HCT116 (cell line): ENCODE measurements around the gene ADAMTS6. TPM values are rescaled to one million over a fixed set of nuclear protein-coding genes. Genes with fewer than 3 reads are reported as not detected.

ENCODE experiments used
- ATAC-seq: fragments of 200-7000 bp; cut with Tn5 transposase; 2 replicates; pipeline ENCODE4 v1.9.1; 2020; ENCODE audit warnings: mild to moderate bottlenecking, moderate library complexity
- BruUV-seq: library from RNA; stranded (reverse); fragments of 400-500 nt; replicated peaks from 2 replicates; lab custom pipeline; 2021; lab: Mats Ljungman, UMichigan
- CTCF ChIA-PET: fragments of 300-600 bp; sonication (Branson Sonifier 250); formaldehyde crosslinking; loops from one replicate; lab custom pipeline; 2021; ENCODE audit warnings: antibody characterized with exemption; lab: Charles Lee
- POLR2A ChIA-PET: fragments of 300-600, 350-600 bp; sonication (Branson Sonifier 250); formaldehyde crosslinking; loops from one replicate; lab custom pipeline; 2021; ENCODE audit warnings: antibody characterized with exemption; lab: Charles Lee
- RAD21 ChIA-PET, 2 experiments: fragments of 300-600 bp; sonication (Branson Sonifier 250); formaldehyde crosslinking; loops; one replicate each; lab custom pipeline; 2023; ENCODE audit warnings: low total read pairs in 2 of 2; ENCODE audit not compliant: uncharacterized antibody in 2 of 2, unreplicated experiment in 2 of 2, low non-redundant PET in 1 of 2; lab: Charles Lee
- DNase-seq: peaks from one replicate; pipeline ENCODE4 v3.0.0-alpha.2; 2010; ENCODE audit warnings: low read depth, low spot score
- H2AFZ ChIP-seq: fragments of 200-600 bp; shearing (Covaris generic), sonication (generic); 2 replicates; pipeline ENCODE4 v1.6.1; 2017; ENCODE audit warnings: low read depth, mixed run types, mixed read lengths, antibody characterized with exemption, low read length; ENCODE audit not compliant: poor library complexity, severe bottlenecking
- H3K27ac ChIP-seq: 2 replicates; pipeline ENCODE4 v1.5.1; 2012; ENCODE audit warnings: low read depth, low read length
- H3K27me3 ChIP-seq: fragments of 200-600 bp; sonication (generic); 2 replicates; pipeline ENCODE4 v1.6.1; 2016; ENCODE audit warnings: mixed run types, low read length, mixed read lengths; ENCODE audit not compliant: insufficient read depth
- H3K36me3 ChIP-seq, 2 experiments: fragments of 200-500 bp in 1 of 2; fragments of 200-600 bp in 1 of 2; sonication (Bioruptor generic) in 1 of 2; sonication (generic) in 1 of 2; 2 replicates each; pipeline versions ENCODE4 v1.5.1 to v1.6.1; 2014 to 2016; ENCODE audit warnings: low read length in 2 of 2, inconsistent platforms in 1 of 2, mixed read lengths in 1 of 2, mixed run types in 1 of 2; ENCODE audit not compliant: insufficient read depth in 2 of 2, control insufficient read depth in 1 of 2
- H3K4me1 ChIP-seq, 2 experiments: fragments of 200-600 bp in 1 of 2; sonication (generic) in 1 of 2; 2 replicates each; pipeline versions ENCODE4 v1.5.1 to v1.6.1; 2012 to 2017; ENCODE audit warnings: low read length in 2 of 2, inconsistent platforms in 1 of 2, mild to moderate bottlenecking in 1 of 2, mixed read lengths in 1 of 2, mixed run types in 1 of 2, moderate library complexity in 1 of 2; ENCODE audit not compliant: insufficient read depth in 2 of 2, control insufficient read depth in 1 of 2
- H3K4me2 ChIP-seq: fragments of 200-600 bp; sonication (generic); 2 replicates; pipeline ENCODE4 v1.6.1; 2017; ENCODE audit warnings: mixed run types, low read length, mixed read lengths
- H3K4me3 ChIP-seq, 2 experiments: fragments of 200-600 bp in 1 of 2; sonication (generic) in 1 of 2; replicated peaks in 1 of 2; 2 replicates each; pipeline ENCODE4 v1.5.1; 2011 to 2016; ENCODE audit warnings: low read length in 2 of 2, control low read depth in 1 of 2, low read depth in 1 of 2, mild to moderate bottlenecking in 1 of 2, mixed read lengths in 1 of 2, mixed run types in 1 of 2
- H3K79me2 ChIP-seq: fragments of 200-600 bp; sonication (generic); 2 replicates; pipeline ENCODE4 v1.6.1; 2017; ENCODE audit warnings: mild to moderate bottlenecking, mixed run types, low read length, moderate library complexity, mixed read lengths; ENCODE audit not compliant: insufficient read depth
- H3K9ac ChIP-seq: fragments of 200-600 bp; sonication (generic); 2 replicates; pipeline ENCODE4 v1.6.1; 2016; ENCODE audit warnings: low read length, mixed read lengths
- H3K9me2 ChIP-seq: fragments of 200-600 bp; sonication (generic), shearing (Covaris generic); 2 replicates; pipeline ENCODE4 v1.6.1; 2017; ENCODE audit warnings: mixed run types, mild to moderate bottlenecking, moderate library complexity; ENCODE audit not compliant: insufficient read depth
- H3K9me3 ChIP-seq, 2 experiments: fragments of 200-500 bp in 1 of 2; fragments of 200-600 bp in 1 of 2; sonication (Bioruptor generic) in 1 of 2; sonication (generic) in 1 of 2; 2 replicates each; pipeline ENCODE4 v1.6.1; 2014 to 2017; ENCODE audit warnings: low read length in 2 of 2, mixed read lengths in 2 of 2, inconsistent platforms in 1 of 2, low read depth in 1 of 2, mild to moderate bottlenecking in 1 of 2, mixed run types in 1 of 2, moderate library complexity in 1 of 2; ENCODE audit not compliant: control insufficient read depth in 1 of 2, insufficient read depth in 1 of 2
- H4K20me1 ChIP-seq: fragments of 200-600 bp; sonication (generic), shearing (Covaris generic); 2 replicates; pipeline ENCODE4 v1.6.1; 2017; ENCODE audit warnings: mixed run types, mild to moderate bottlenecking, moderate library complexity; ENCODE audit not compliant: insufficient read depth
- CEBPB ChIP-seq: IDR thresholded peaks from 2 replicates; pipeline ENCODE4 v1.6.1; 2012; ENCODE audit warnings: low read depth
- EGR1 ChIP-seq: IDR thresholded peaks from 2 replicates; pipeline ENCODE4 v1.6.1; 2012; ENCODE audit warnings: low read depth
- ELF1 ChIP-seq: IDR thresholded peaks from 2 replicates; pipeline ENCODE4 v1.6.1; 2012; ENCODE audit warnings: low read depth, borderline replicate concordance
- EZH2phosphoT487 ChIP-seq: fragments of 200-600 bp; IDR thresholded peaks from 2 replicates; pipeline ENCODE4 v1.6.1; 2018; ENCODE audit warnings: antibody characterized with exemption, borderline replicate concordance
- FOSL1 ChIP-seq: IDR thresholded peaks from 2 replicates; pipeline ENCODE4 v1.6.1; 2012; ENCODE audit warnings: low read depth
- JUND ChIP-seq: IDR thresholded peaks from 2 replicates; pipeline ENCODE4 v1.6.1; 2012
- POLR2A ChIP-seq: IDR thresholded peaks from 2 replicates; pipeline ENCODE4 v1.7.0; 2011; ENCODE audit warnings: borderline replicate concordance; ENCODE audit not compliant: insufficient read depth, insufficient read length; ENCODE audit errors: extremely low read depth
- POLR2AphosphoS5 ChIP-seq: IDR thresholded peaks from 2 replicates; pipeline ENCODE4 v1.6.1; 2011; ENCODE audit warnings: mild to moderate bottlenecking, low read depth, low read length, moderate library complexity
- RAD21 ChIP-seq: IDR thresholded peaks from 2 replicates; pipeline ENCODE4 v1.6.1; 2012; ENCODE audit warnings: low read depth, mild to moderate bottlenecking
- intact Hi-C: fragments of 100-400 bp; cut with micrococcal nuclease; formaldehyde crosslinking; loops from 2 replicates; pipeline ENCODE4 v1.10.0; 2022
- total RNA-seq: library from RNA; stranded (reverse); gene quantifications from one replicate; pipeline ENCODE4 v1.2.1, GENCODE V29; 2021; ENCODE audit not compliant: unreplicated experiment
- TF ChIP-seq, protein P1 (sequence below): IDR thresholded peaks from 2 replicates; pipeline ENCODE4 v1.6.1; 2011; ENCODE audit warnings: mild to moderate bottlenecking, low read length, moderate library complexity; ENCODE audit not compliant: insufficient replicate concordance; ENCODE audit errors: extremely low read depth
- TF ChIP-seq, protein P2 (sequence below): IDR thresholded peaks from 2 replicates; pipeline ENCODE4 v1.6.1; 2012
- TF ChIP-seq, protein P3 (sequence below): IDR thresholded peaks from 2 replicates; pipeline ENCODE4 v1.6.1; 2012; ENCODE audit warnings: low read depth

The ADAMTS6 gene
- total RNA-seq, 1 experiment from 2014 or later: 0.93 TPM

DNA sequence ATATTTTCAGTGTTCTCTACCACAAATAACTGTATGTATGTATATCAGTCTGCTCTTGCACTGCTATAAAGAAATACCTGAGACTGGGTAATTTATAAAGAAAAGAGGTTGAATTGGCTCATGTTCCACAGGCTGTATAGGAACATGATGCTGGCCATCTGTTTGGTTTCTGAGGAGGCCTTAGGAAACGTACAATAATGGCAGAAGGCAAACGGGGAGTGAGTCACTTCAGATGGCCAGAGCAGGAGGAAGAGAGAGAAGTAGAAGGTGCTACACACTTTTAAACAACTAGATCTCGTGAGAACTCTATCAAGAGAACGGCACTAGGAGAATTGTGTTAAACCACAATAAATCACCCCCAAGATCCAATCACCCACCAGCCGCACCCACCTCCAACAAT, 121.7 kb downstream of the ADAMTS6 start (continued):
- TF ChIP-seq, protein P1, sequence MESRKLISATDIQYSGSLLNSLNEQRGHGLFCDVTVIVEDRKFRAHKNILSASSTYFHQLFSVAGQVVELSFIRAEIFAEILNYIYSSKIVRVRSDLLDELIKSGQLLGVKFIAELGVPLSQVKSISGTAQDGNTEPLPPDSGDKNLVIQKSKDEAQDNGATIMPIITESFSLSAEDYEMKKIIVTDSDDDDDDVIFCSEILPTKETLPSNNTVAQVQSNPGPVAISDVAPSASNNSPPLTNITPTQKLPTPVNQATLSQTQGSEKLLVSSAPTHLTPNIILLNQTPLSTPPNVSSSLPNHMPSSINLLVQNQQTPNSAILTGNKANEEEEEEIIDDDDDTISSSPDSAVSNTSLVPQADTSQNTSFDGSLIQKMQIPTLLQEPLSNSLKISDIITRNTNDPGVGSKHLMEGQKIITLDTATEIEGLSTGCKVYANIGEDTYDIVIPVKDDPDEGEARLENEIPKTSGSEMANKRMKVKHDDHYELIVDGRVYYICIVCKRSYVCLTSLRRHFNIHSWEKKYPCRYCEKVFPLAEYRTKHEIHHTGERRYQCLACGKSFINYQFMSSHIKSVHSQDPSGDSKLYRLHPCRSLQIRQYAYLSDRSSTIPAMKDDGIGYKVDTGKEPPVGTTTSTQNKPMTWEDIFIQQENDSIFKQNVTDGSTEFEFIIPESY: no peak
- no peak for TF ChIP-seq CEBPB

DNA sequence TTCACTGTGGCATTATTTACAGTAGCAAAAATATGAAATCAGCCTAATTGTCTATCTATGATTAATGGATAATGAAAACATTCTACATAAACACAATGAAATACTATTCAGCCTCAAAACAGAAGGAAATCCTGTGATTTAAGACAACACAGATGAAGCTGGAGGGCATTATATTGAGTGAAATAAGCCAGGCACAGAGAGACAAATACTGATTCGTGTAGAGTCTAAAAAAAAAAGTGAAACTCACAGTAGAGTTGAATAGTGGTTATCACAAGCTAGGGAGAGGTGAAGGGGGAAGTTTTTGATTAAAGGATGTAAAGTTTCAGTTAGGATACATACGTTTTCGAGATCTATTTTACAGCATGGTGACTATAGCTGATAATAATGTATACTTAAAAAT, 122.2 kb downstream of the ADAMTS6 start:
- H3K27ac ChIP-seq: no peak overlapping the region
- no peaks in the 10 kb centered on the region for H4K20me1 ChIP-seq
- no peaks in the 10 kb centered on the region for H3K9me2 ChIP-seq
- no peak overlapping the region for H2AFZ ChIP-seq
- no peak overlapping the region for H3K4me2 ChIP-seq
- no peaks in the 10 kb centered on the region for H3K36me3 ChIP-seq
- H3K27me3 ChIP-seq: no peaks in the 10 kb centered on the region
- ChIA-PET POLR2A (no interaction called here), RAD21 (no interaction called here)
- H3K9me3 ChIP-seq: no peaks in the 10 kb centered on the region
- no peaks in the 10 kb centered on the region for H3K4me1 ChIP-seq
- no peak for DNase-seq
- H3K4me3 ChIP-seq: no peak overlapping the region
- no peaks in the 10 kb centered on the region for H3K79me2 ChIP-seq
- intact Hi-C loops: no loop called here
- no peak for TF ChIP-seq FOSL1
- TF ChIP-seq, all 23 proteins: peak for 0
- BruUV-seq: no TSS peak
- H3K9ac ChIP-seq: no peak overlapping the region
- CTCF ChIA-PET: no interaction called here
- ATAC-seq: no peak

DNA sequence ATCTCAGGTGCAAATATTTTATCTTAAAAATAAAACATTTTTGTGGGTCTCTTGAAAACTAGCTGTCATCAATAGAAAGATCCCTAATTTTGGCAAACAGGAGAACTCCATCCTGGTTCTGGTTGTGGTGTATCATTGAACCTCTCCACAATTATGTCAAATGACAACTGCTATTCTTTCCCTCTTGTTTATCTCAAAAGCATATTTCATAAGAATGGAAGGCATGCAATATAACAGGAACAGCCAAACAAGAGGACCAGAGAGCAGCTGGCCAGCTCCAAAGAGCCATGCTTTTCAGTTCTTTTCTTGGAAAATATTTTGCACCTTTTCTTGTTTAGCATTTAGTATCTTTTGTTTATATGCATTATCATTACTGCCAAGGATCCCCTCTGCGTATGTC, 125.4 kb downstream of the ADAMTS6 start:
- H3K9ac ChIP-seq: no peak overlapping the region
- BruUV-seq: no TSS peak
- CTCF ChIA-PET: no interaction called here
- TF ChIP-seq, protein P2, sequence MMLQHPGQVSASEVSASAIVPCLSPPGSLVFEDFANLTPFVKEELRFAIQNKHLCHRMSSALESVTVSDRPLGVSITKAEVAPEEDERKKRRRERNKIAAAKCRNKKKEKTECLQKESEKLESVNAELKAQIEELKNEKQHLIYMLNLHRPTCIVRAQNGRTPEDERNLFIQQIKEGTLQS: no peak
- TF ChIP-seq JUND (no peak), POLR2AphosphoS5 (no peak), EZH2phosphoT487 (no peak), EGR1 (no peak), ELF1 (no peak), POLR2A (no peak), RAD21 (no peak)
- TF ChIP-seq, protein P3, sequence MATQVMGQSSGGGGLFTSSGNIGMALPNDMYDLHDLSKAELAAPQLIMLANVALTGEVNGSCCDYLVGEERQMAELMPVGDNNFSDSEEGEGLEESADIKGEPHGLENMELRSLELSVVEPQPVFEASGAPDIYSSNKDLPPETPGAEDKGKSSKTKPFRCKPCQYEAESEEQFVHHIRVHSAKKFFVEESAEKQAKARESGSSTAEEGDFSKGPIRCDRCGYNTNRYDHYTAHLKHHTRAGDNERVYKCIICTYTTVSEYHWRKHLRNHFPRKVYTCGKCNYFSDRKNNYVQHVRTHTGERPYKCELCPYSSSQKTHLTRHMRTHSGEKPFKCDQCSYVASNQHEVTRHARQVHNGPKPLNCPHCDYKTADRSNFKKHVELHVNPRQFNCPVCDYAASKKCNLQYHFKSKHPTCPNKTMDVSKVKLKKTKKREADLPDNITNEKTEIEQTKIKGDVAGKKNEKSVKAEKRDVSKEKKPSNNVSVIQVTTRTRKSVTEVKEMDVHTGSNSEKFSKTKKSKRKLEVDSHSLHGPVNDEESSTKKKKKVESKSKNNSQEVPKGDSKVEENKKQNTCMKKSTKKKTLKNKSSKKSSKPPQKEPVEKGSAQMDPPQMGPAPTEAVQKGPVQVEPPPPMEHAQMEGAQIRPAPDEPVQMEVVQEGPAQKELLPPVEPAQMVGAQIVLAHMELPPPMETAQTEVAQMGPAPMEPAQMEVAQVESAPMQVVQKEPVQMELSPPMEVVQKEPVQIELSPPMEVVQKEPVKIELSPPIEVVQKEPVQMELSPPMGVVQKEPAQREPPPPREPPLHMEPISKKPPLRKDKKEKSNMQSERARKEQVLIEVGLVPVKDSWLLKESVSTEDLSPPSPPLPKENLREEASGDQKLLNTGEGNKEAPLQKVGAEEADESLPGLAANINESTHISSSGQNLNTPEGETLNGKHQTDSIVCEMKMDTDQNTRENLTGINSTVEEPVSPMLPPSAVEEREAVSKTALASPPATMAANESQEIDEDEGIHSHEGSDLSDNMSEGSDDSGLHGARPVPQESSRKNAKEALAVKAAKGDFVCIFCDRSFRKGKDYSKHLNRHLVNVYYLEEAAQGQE: no peak

More for the DNA sequence above, 125.4 kb downstream of the ADAMTS6 start:
- no peaks in the 10 kb centered on the region for H3K9me3 ChIP-seq
- no peaks in the 10 kb centered on the region for H3K36me3 ChIP-seq
- no peaks in the 10 kb centered on the region for H3K4me1 ChIP-seq
- intact Hi-C loops: no loop called here
- ChIA-PET POLR2A (no interaction called here), RAD21 (no interaction called here)
- no peak overlapping the region for H3K4me3 ChIP-seq
- no peak for ATAC-seq
- H3K27ac ChIP-seq: no peak overlapping the region
- no peaks in the 10 kb centered on the region for H3K9me2 ChIP-seq
- no peaks in the 10 kb centered on the region for H3K79me2 ChIP-seq
- H4K20me1 ChIP-seq: no peaks in the 10 kb centered on the region
- DNase-seq: no peak
- H3K27me3 ChIP-seq: no peaks in the 10 kb centered on the region
- no peak overlapping the region for H2AFZ ChIP-seq
- H3K4me2 ChIP-seq: no peak overlapping the region
